HFF-Myc (cell line): ENCODE measurements around the gene TMEM131.
A peak's percentile ranks its signal among the peaks of the same experiment; 100 is the strongest.

Experiments used
- DNase-seq: peaks from one replicate; pipeline ENCODE4 v3.0.0-alpha.2; 2011; ENCODE audit warnings: low read depth; ENCODE audit errors: extremely low read depth
- H3K4me3 ChIP-seq: replicated peaks from 2 replicates; pipeline ENCODE4 v1.5.1; 2011; ENCODE audit warnings: low read depth, mild to moderate bottlenecking, control low read depth, low read length
- TF ChIP-seq, protein P1 (sequence below): IDR thresholded peaks from 2 replicates; pipeline ENCODE4 v1.5.1; 2012; ENCODE audit warnings: mild to moderate bottlenecking, low read depth, low read length, control low read depth; ENCODE audit errors: missing control alignments

TMEM131 gene

DNA sequence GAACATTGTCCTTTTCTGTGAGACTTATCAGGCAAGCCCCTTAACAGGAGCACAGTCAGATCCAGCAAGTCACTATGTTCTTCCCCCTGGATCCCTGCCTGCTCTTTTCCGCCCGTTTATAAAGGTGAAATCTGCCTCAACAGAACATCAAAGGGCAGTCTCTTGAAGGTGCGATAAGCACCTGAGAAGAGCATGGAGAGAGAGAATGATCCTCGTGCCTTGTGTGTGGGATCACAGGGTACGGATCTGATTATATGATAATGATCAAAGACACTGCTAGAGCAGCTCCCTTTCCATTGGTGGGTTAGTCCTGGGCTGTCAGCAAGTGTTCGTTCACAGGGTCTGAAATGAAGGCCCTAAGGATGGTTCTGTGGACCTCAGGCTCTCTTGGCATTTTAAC lies 176.0 kb downstream of the TMEM131 start:
- no peak overlapping the region for H3K4me3 ChIP-seq
- no peak for DNase-seq
- TF ChIP-seq, protein P1, sequence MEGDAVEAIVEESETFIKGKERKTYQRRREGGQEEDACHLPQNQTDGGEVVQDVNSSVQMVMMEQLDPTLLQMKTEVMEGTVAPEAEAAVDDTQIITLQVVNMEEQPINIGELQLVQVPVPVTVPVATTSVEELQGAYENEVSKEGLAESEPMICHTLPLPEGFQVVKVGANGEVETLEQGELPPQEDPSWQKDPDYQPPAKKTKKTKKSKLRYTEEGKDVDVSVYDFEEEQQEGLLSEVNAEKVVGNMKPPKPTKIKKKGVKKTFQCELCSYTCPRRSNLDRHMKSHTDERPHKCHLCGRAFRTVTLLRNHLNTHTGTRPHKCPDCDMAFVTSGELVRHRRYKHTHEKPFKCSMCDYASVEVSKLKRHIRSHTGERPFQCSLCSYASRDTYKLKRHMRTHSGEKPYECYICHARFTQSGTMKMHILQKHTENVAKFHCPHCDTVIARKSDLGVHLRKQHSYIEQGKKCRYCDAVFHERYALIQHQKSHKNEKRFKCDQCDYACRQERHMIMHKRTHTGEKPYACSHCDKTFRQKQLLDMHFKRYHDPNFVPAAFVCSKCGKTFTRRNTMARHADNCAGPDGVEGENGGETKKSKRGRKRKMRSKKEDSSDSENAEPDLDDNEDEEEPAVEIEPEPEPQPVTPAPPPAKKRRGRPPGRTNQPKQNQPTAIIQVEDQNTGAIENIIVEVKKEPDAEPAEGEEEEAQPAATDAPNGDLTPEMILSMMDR, result no peak

DNA sequence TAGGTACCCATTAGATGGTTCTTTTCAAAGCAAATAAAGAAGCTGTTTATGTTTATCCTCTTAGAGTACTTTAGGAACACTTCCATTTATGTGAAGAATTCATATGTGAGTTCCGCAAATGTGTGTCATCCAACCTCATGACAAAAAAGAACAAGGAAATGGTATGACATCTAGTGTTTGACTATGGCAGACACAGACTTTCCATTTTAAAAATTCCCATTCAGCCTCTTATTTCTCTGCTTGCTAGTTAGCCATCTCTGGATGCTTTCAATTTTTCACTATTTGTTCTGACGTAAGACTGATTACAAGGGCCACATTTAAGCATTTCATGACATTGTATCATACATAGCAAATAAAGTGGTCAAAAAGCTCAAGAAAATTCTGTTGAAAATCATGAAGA lies 179.3 kb downstream of the TMEM131 start:
- TF ChIP-seq, protein P1, result no peak
- no peak for DNase-seq
- H3K4me3 ChIP-seq, result no peak overlapping the region

DNA sequence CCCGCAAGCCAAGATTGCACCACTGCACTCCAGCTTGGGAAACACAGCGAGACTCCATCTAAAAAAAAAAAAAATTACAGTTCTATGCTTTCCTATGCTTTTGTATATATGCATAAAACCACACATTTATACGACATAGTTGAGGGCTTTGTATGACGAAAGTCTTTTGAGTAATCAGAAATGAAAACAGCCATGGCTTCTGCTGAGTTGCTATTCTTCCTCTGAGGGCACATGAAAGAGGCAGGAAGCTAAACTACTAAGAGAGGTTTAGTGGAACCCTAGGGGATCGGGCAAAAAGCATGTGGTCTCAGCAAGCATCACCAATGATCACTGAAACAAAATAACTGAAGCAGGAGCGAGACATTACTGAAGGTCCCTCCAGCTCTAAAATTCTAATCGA lies 182.8 kb downstream of the TMEM131 start:
- DNase-seq, result no peak
- TF ChIP-seq, protein P1, result no peak
- no peak overlapping the region for H3K4me3 ChIP-seq

DNA sequence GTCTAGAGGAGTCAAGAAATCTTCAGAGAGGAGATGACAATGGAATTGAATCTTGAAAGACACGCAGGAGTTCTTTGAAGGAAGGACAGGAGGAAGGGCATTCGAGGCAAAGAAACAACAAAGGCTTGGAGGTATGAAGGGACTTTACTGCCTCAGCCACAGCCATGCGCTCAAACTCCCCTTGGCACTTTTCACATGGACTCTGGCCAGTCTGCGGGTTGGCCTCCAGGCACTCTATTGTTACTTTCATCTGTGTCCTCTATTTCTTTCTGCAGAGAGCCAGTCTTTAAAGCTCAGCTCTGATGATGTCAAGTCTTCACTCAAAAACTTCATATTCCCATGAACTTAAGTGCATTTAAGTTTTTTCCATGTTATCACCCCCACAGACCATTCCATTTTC lies 186.9 kb downstream of the TMEM131 start:
- TF ChIP-seq, protein P1, result no peak
- DNase-seq, result no peak
- no peak overlapping the region for H3K4me3 ChIP-seq

DNA sequence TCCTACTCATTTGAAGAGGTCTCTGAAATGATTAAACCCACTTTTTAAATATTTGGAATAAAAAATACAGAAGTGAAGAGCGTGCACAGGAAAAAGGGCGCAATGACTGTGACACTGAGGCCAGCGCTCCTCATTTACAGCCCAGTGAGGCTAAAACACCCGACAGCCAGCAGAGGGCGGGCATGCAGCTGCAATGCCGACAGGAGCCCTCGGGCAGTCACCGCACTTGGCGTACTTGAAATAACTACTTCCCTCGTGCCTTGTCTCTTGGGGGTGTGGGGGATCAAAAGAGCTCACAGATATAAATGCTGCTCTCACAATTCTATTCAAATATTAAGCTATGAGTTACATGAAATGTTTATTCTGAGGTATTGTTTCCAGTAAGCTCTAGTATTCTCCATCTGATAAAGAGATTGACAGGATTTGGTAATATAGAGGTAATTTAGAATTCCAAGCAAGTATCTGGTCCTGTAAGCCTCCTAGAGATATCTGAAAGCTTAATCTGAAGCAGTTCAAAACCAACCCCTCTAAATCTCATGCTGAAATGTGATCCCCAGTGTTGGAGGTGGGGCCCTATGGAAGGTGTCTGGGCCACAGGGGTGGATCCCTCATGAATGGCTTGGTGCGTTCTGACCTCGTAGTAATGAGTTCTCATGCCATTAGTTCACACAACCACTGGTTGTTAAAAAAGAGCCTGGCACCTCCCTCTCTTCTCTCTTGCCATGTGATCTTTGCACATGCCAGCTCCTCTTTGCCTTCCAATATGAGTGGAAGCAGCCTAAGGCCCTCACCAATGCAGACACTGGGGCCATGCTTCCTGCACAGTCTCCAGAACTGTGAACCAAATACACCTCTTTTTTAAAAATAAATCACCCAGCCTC lies 188.8 kb downstream of the TMEM131 start:
- H3K4me3 ChIP-seq, result no peak overlapping the region
- TF ChIP-seq, protein P1, result peak; percentile 87
- DNase-seq, result peak; percentile 25

DNA sequence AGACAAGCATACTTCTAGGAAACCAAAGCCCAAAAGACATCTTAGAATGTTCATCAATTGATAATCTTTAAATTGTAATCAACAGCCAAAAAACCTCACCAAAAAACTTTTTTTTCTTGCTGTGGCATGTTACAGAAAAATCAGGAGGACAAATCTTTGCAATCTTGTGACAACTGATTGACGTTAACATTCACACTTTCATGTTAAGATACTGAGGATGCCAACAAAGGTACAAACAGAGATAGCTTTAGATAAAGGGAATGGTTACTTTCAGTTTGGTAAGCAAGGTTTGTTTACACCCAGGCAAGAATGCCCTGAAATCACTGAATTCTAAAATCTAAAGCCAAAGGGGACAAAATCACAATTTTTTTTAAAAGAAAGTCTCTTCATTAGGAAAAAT lies 190.0 kb downstream of the TMEM131 start:
- no peak overlapping the region for H3K4me3 ChIP-seq
- TF ChIP-seq, protein P1, result no peak
- DNase-seq, result no peak
